HEK293T (cell line): ENCODE data around the gene LYPD1.

Experiments
- CTCF ChIA-PET: fragments of 350-600 bp; formaldehyde crosslinking; extraction: SDS; loops from one replicate; lab custom pipeline; 2021; ENCODE audit warnings: antibody characterized with exemption, inconsistent platforms; lab: Yijun Ruan, JAX
- POLR2A ChIA-PET: fragments of 350-600 bp; formaldehyde crosslinking; extraction: SDS; loops from one replicate; lab custom pipeline; 2020; ENCODE audit warnings: antibody characterized with exemption, inconsistent platforms; lab: Yijun Ruan, JAX
- DNase-seq: peaks from one replicate; pipeline ENCODE4 v3.0.0; 2012; ENCODE audit warnings: mixed read lengths; ENCODE audit errors: extremely low spot score
- ARNT ChIP-seq: fragments of 450-650 bp; IDR thresholded peaks from 2 replicates; pipeline ENCODE4 v1.6.1; 2017; ENCODE audit warnings: mild to moderate bottlenecking
- BHLHE40 ChIP-seq: fragments of 450-650 bp; IDR thresholded peaks from 2 replicates; pipeline ENCODE4 v1.6.1; 2016; ENCODE audit warnings: mild to moderate bottlenecking, moderate library complexity, borderline replicate concordance
- CTBP1 ChIP-seq: fragments of 450-650 bp; IDR thresholded peaks from 2 replicates; pipeline ENCODE4 v1.6.1; 2016; ENCODE audit warnings: borderline replicate concordance
- ELF4 ChIP-seq: fragments of 450-650 bp; IDR thresholded peaks from 2 replicates; pipeline ENCODE4 v1.6.1; 2017; ENCODE audit warnings: antibody characterized with exemption
- FOXA1 ChIP-seq: fragments of 450-650 bp; IDR thresholded peaks from 2 replicates; pipeline ENCODE4 v1.6.1; 2016; ENCODE audit warnings: mild to moderate bottlenecking
- FOXK2 ChIP-seq: fragments of 450-650 bp; IDR thresholded peaks from 2 replicates; pipeline ENCODE4 v1.6.1; 2016; ENCODE audit warnings: mild to moderate bottlenecking
- FOXM1 ChIP-seq: fragments of 450-650 bp; IDR thresholded peaks from 2 replicates; pipeline ENCODE4 v1.6.1; 2017; ENCODE audit warnings: mild to moderate bottlenecking, borderline replicate concordance
- HDGF ChIP-seq: fragments of 450-650 bp; IDR thresholded peaks from 2 replicates; pipeline ENCODE4 v1.6.1; 2017; ENCODE audit warnings: antibody characterized with exemption, borderline replicate concordance
- L3MBTL2 ChIP-seq: fragments of 450-650 bp; conservative IDR thresholded peaks from 2 replicates; pipeline ENCODE4 v1.6.1; 2016; ENCODE audit warnings: mild to moderate bottlenecking
- LEF1 ChIP-seq: fragments of 450-650 bp; IDR thresholded peaks from 2 replicates; pipeline ENCODE4 v1.6.1; 2017; ENCODE audit warnings: mild to moderate bottlenecking, borderline replicate concordance
- NFRKB ChIP-seq: fragments of 450-650 bp; IDR thresholded peaks from 2 replicates; pipeline ENCODE4 v1.6.1; 2016; ENCODE audit warnings: mild to moderate bottlenecking, moderate library complexity
- PKNOX1 ChIP-seq: fragments of 450-650 bp; IDR thresholded peaks from 2 replicates; pipeline ENCODE4 v1.6.1; 2016
- SP1 ChIP-seq: fragments of 450-650 bp; IDR thresholded peaks from 2 replicates; pipeline ENCODE4 v1.6.1; 2017
- SUZ12 ChIP-seq: fragments of 450-650 bp; IDR thresholded peaks from 2 replicates; pipeline ENCODE4 v1.6.1; 2016; ENCODE audit warnings: mild to moderate bottlenecking
- TARDBP ChIP-seq: fragments of 450-650 bp; IDR thresholded peaks from 2 replicates; pipeline ENCODE4 v1.6.1; 2016
- ZNF384 ChIP-seq: fragments of 450-650 bp; IDR thresholded peaks from 2 replicates; pipeline ENCODE4 v1.6.1; 2016

LYPD1 gene

GRCh38 chr2:132618734-132619133 is 51.3 kb downstream of the LYPD1 start:
- TF ChIP-seq ELF4 (no peak), BHLHE40 (no peak)
- DNase-seq = no peak
- POLR2A ChIA-PET = no interaction called here
- CTCF ChIA-PET = no interaction called here

GRCh38 chr2:132617989-132618388 is 52.0 kb downstream of the LYPD1 start:
- no peak for DNase-seq
- POLR2A ChIA-PET = no interaction called here
- CTCF ChIA-PET = no interaction called here
- TF ChIP-seq BHLHE40 (no peak), HDGF (no peak), L3MBTL2 (no peak), TARDBP (no peak), CTBP1 (no peak), FOXM1 (no peak), PKNOX1 (no peak), SUZ12 (no peak)

- no peak for DNase-seq
- ChIA-PET POLR2A (no interaction called here), CTCF (no interaction called here)
- no peak for TF ChIP-seq FOXM1
- TF ChIP-seq ELF4 = no peak
- TF ChIP-seq BHLHE40 = no peak
- no peak for TF ChIP-seq LEF1
- TF ChIP-seq HDGF = no peak
- TF ChIP-seq PKNOX1 = no peak
- TF ChIP-seq L3MBTL2 = no peak
- TF ChIP-seq FOXA1 = no peak
- TF ChIP-seq NFRKB = no peak
- no peak for TF ChIP-seq FOXK2
- TF ChIP-seq SUZ12 = no peak
Observed at GRCh38 chr2:132615329-132616085, 54.5 kb downstream of the LYPD1 start.

- ChIA-PET CTCF (no interaction called here), POLR2A (no interaction called here)
- DNase-seq = no peak
- TF ChIP-seq SP1 (no peak), ELF4 (no peak), HDGF (no peak), FOXA1 (no peak), SUZ12 (no peak), PKNOX1 (no peak), TARDBP (no peak), LEF1 (no peak)
Observed at GRCh38 chr2:132611719-132612118, 58.3 kb downstream of the LYPD1 start.

GRCh38 chr2:132609101-132609890 is 60.7 kb downstream of the LYPD1 start:
- no peak for TF ChIP-seq CTBP1
- TF ChIP-seq ELF4 = no peak
- TF ChIP-seq SUZ12 = no peak
- TF ChIP-seq L3MBTL2 = no peak
- no peak for TF ChIP-seq FOXA1
- no peak for TF ChIP-seq BHLHE40
- no peak for TF ChIP-seq HDGF
- TF ChIP-seq PKNOX1 = no peak
- no peak for TF ChIP-seq LEF1
- TF ChIP-seq TARDBP = no peak
- no peak for TF ChIP-seq ZNF384
- TF ChIP-seq NFRKB = no peak
- no peak for TF ChIP-seq FOXK2
- no peak for TF ChIP-seq ARNT
- TF ChIP-seq FOXM1 = no peak
- TF ChIP-seq SP1 = no peak
- CTCF ChIA-PET = no interaction called here
- DNase-seq = no peak
- POLR2A ChIA-PET = no interaction called here

- CTCF ChIA-PET = no interaction called here
- no peak for DNase-seq
- no peak for TF ChIP-seq CTBP1
- TF ChIP-seq ZNF384 = no peak
- TF ChIP-seq SP1 = no peak
- no peak for TF ChIP-seq FOXK2
- TF ChIP-seq NFRKB = no peak
- TF ChIP-seq ARNT = no peak
- TF ChIP-seq LEF1 = no peak
- no peak for TF ChIP-seq FOXA1
- no peak for TF ChIP-seq BHLHE40
- no peak for TF ChIP-seq FOXM1
- TF ChIP-seq L3MBTL2 = no peak
- POLR2A ChIA-PET = no interaction called here
Observed at GRCh38 chr2:132608311-132608710, 61.7 kb downstream of the LYPD1 start.
